ENCODE measurements around the gene OPA1. TPM values are rescaled to one million over a fixed set of nuclear protein-coding genes. Genes with fewer than 3 reads are reported as not detected.

OPA1 gene
- total RNA-seq, 1 donor from 2014 or later, result 84.9 TPM

- no peak for DNase-seq (ENCODE audit: low spot score)
Measured at GRCh38 chr3:193650585-193650984, 57.6 kb downstream of the OPA1 start.

- DNase-seq (ENCODE audit: low spot score), result no peak
Measured at GRCh38 chr3:193655831-193656433, 62.9 kb downstream of the OPA1 start.

GRCh38 chr3:193656445-193656844 is 63.4 kb downstream of the OPA1 start:
- DNase-seq (ENCODE audit: low spot score), result no peak

GRCh38 chr3:193656878-193657282 is 63.9 kb downstream of the OPA1 start:
- no peak for DNase-seq (ENCODE audit: low spot score)

GRCh38 chr3:193660171-193660570 is 67.2 kb downstream of the OPA1 start:
- DNase-seq (ENCODE audit: low spot score), result no peak

GRCh38 chr3:193660698-193661411 is 67.8 kb downstream of the OPA1 start:
- DNase-seq (ENCODE audit: low spot score), result no peak

- no peak for DNase-seq (ENCODE audit: low spot score)
Measured at GRCh38 chr3:193662757-193663322, 69.8 kb downstream of the OPA1 start.

GRCh38 chr3:193665370-193665989 is 72.5 kb downstream of the OPA1 start:
- no peak for DNase-seq (ENCODE audit: low spot score)

GRCh38 chr3:193673845-193674244 is 80.8 kb downstream of the OPA1 start:
- no peak for DNase-seq (ENCODE audit: low spot score)

GRCh38 chr3:193674714-193675113 is 81.7 kb downstream of the OPA1 start:
- DNase-seq (ENCODE audit: low spot score), result no peak

- DNase-seq (ENCODE audit: low spot score), result no peak
Measured at GRCh38 chr3:193677734-193678133, 84.7 kb downstream of the OPA1 start.

GRCh38 chr3:193680220-193680619 is 87.2 kb downstream of the OPA1 start:
- no peak for DNase-seq (ENCODE audit: low spot score)

GRCh38 chr3:193681631-193682030 is 88.6 kb downstream of the OPA1 start:
- no peak for DNase-seq (ENCODE audit: low spot score)

- no peak for DNase-seq (ENCODE audit: low spot score)
Measured at GRCh38 chr3:193686665-193687483, 93.9 kb downstream of the OPA1 start.

- DNase-seq (ENCODE audit: low spot score), result no peak
Measured at GRCh38 chr3:193688834-193689714, 96.1 kb downstream of the OPA1 start.

- DNase-seq (ENCODE audit: low spot score), result no peak
Measured at GRCh38 chr3:193693774-193694173, 100.8 kb downstream of the OPA1 start.

GRCh38 chr3:193701953-193702635 is 109.1 kb downstream of the OPA1 start:
- no peak for DNase-seq (ENCODE audit: low spot score)

- DNase-seq (ENCODE audit: low spot score), result no peak
Measured at GRCh38 chr3:193702967-193703366, 110.0 kb downstream of the OPA1 start.

- DNase-seq (ENCODE audit: low spot score), result no peak
Measured at GRCh38 chr3:193704431-193704830, 111.4 kb downstream of the OPA1 start.

- DNase-seq (ENCODE audit: low spot score), result no peak
Measured at GRCh38 chr3:193708270-193708669, 115.3 kb downstream of the OPA1 start.

Measured in ureter (tissue), 1 donor.